MM.1S (cell line): ENCODE results near the gene COL27A1.

Source experiments
- DNase-seq: peaks from one replicate; pipeline ENCODE4 v3.0.0-alpha.2; 2015
- H2AFZ ChIP-seq: fragments of 300-600 bp; sonication (generic); 2 replicates; pipeline ENCODE4 v1.6.0; 2016; ENCODE audit warnings: antibody characterized with exemption, low read length
- H3F3A ChIP-seq: fragments of 300-600 bp; sonication (generic); 2 replicates; pipeline ENCODE4 v1.6.1; 2016; ENCODE audit warnings: mild to moderate bottlenecking, antibody characterized with exemption, low read length, moderate library complexity, mixed read lengths; ENCODE audit not compliant: insufficient read depth
- H3K27ac ChIP-seq: fragments of 300-600 bp; sonication (generic); 2 replicates; pipeline ENCODE4 v1.5.1; 2016; ENCODE audit warnings: mild to moderate bottlenecking, low read length
- H3K27me3 ChIP-seq: fragments of 300-600 bp; sonication (generic); replicated peaks from 2 replicates; pipeline ENCODE4 v1.6.0; 2016; ENCODE audit warnings: low read length; ENCODE audit not compliant: insufficient read depth
- H3K36me3 ChIP-seq: fragments of 300-600 bp; sonication (generic); replicated peaks from 2 replicates; pipeline ENCODE4 v1.6.1; 2016; ENCODE audit warnings: mild to moderate bottlenecking, low read length, mixed read lengths; ENCODE audit not compliant: insufficient read depth
- H3K4me1 ChIP-seq: fragments of 300-600 bp; sonication (generic); 2 replicates; pipeline ENCODE4 v1.6.1; 2016; ENCODE audit warnings: low read length, mixed read lengths
- H3K4me2 ChIP-seq: fragments of 300-600 bp; sonication (generic); 2 replicates; pipeline ENCODE4 v1.6.0; 2016; ENCODE audit warnings: low read depth, low read length
- H3K4me3 ChIP-seq: fragments of 300-600 bp; sonication (generic); 2 replicates; pipeline ENCODE4 v1.5.1; 2016; ENCODE audit warnings: low read length, mixed read lengths
- H3K79me2 ChIP-seq: fragments of 300-600 bp; sonication (generic); 2 replicates; pipeline ENCODE4 v1.6.1; 2016; ENCODE audit warnings: mixed run types, low read length, mixed read lengths
- H3K9ac ChIP-seq: fragments of 300-600 bp; sonication (generic); 2 replicates; pipeline ENCODE4 v1.6.1; 2016; ENCODE audit warnings: low read length, mixed read lengths
- H3K9me2 ChIP-seq: fragments of 300-600 bp; sonication (generic); replicated peaks from 2 replicates; pipeline ENCODE4 v1.6.1; 2016; ENCODE audit warnings: mild to moderate bottlenecking, low read length, mixed read lengths; ENCODE audit not compliant: insufficient read depth
- H3K9me3 ChIP-seq: fragments of 300-600 bp; sonication (generic); replicated peaks from 2 replicates; pipeline ENCODE4 v1.6.1; 2016; ENCODE audit warnings: mild to moderate bottlenecking, low read length, mixed read lengths; ENCODE audit not compliant: insufficient read depth
- H4K20me1 ChIP-seq: fragments of 300-600 bp; sonication (generic); 2 replicates; pipeline ENCODE4 v1.6.1; 2016; ENCODE audit warnings: mild to moderate bottlenecking, low read length, moderate library complexity, mixed read lengths; ENCODE audit not compliant: insufficient read depth
- CTCF ChIP-seq: fragments of 300-600 bp; sonication (generic); IDR thresholded peaks from 2 replicates; pipeline ENCODE4 v1.5.1; 2016; ENCODE audit warnings: antibody characterized with exemption, low read length, mixed read lengths
- EZH2 ChIP-seq: fragments of 300-600 bp; sonication (generic); optimal IDR thresholded peaks from 2 replicates; pipeline ENCODE3; 2017; ENCODE audit warnings: low read depth, mild to moderate bottlenecking, antibody characterized with exemption, low read length, mixed read lengths
- EZH2phosphoT487 ChIP-seq: fragments of 300-600 bp; sonication (generic); IDR thresholded peaks from 2 replicates; pipeline ENCODE4 v1.6.1; 2018; ENCODE audit warnings: antibody characterized with exemption, low read length

The COL27A1 gene

DNA sequence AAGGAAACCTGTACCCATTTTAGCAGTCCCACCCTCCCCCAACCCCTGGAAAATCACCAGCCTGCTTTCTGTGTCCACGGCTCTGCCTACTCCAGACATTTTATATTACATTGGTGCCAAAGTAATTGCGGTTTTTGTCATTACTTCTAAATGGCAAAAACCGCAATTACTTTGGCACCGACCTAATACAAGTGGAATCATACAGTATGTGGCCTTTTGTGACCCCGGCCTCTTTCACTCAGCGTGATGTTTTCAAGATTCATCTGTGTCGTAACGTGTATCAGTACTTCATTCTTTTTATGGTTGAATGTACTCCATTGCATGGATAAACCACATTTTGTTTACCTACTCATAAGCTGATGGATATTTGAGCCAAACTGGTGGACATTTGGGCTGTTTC lies 157.8 kb downstream of the COL27A1 start:
- no peaks in the 10 kb centered on the region for H3K36me3 ChIP-seq
- no peaks in the 10 kb centered on the region for H3K9me2 ChIP-seq
- H3K9ac ChIP-seq, result no peak overlapping the region
- H2AFZ ChIP-seq, result no peak overlapping the region
- 0 out of 2 replicates have a peak, but pooled peaks cover 3% of the 10 kb centered on the region for H3K4me1 ChIP-seq
- H3K4me3 ChIP-seq, result no peak overlapping the region
- H3K27me3 ChIP-seq, result no peaks in the 10 kb centered on the region
- no peak for TF ChIP-seq CTCF
- no peak for TF ChIP-seq EZH2phosphoT487
- no peak for TF ChIP-seq EZH2
- DNase-seq, result no peak
- no peaks in the 10 kb centered on the region for H3K79me2 ChIP-seq
- no peaks in the 10 kb centered on the region for H3F3A ChIP-seq
- no peaks in the 10 kb centered on the region for H4K20me1 ChIP-seq
- H3K27ac ChIP-seq, result no peak overlapping the region
- H3K4me2 ChIP-seq, result no peak overlapping the region
- H3K9me3 ChIP-seq, result no peaks in the 10 kb centered on the region

DNA sequence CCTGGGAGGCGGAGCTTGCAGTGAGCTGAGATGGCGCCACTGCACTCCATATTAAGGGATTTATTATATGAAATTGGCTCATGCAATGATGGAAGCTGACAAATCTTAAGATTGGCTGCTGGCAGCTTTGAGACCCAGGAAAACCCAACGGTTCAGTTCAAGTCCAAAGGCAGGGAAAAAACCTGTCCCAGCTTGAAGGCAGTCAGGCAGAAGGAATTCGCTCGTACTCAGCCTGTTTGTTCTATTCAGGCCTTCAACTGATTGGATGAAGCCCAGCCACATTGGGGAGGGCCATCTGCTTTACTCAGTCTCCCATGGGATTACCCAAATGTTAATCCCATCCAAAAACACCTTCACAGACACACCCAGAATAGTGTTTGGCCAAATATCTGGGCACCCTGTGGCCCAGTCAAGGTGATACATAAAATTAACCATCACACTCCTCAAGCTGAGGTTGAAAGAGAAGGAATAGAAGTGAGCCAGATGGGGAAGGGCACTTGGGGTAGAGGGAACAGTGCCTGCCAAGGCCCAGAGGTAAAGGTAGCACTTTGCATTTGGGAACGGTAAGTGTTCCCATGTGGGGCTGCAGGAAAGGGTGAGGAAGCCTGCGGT lies 159.0 kb downstream of the COL27A1 start:
- Histone ChIP-seq H3K36me3 (no peaks in the 10 kb centered on the region), H3K4me1 (0 out of 2 replicates have a peak, but pooled peaks cover 3% of the 10 kb centered on the region), H3K9ac (no peak overlapping the region), H2AFZ (no peak overlapping the region), H3K9me3 (no peaks in the 10 kb centered on the region), H3K4me2 (no peak overlapping the region), H3K27ac (no peak overlapping the region), H3K27me3 (no peaks in the 10 kb centered on the region), H3F3A (no peaks in the 10 kb centered on the region), H3K79me2 (no peaks in the 10 kb centered on the region), H3K9me2 (no peaks in the 10 kb centered on the region), H4K20me1 (no peaks in the 10 kb centered on the region), H3K4me3 (no peak overlapping the region)
- no peak for DNase-seq
- no peak for TF ChIP-seq CTCF
- TF ChIP-seq EZH2phosphoT487, result no peak
- no peak for TF ChIP-seq EZH2

DNA sequence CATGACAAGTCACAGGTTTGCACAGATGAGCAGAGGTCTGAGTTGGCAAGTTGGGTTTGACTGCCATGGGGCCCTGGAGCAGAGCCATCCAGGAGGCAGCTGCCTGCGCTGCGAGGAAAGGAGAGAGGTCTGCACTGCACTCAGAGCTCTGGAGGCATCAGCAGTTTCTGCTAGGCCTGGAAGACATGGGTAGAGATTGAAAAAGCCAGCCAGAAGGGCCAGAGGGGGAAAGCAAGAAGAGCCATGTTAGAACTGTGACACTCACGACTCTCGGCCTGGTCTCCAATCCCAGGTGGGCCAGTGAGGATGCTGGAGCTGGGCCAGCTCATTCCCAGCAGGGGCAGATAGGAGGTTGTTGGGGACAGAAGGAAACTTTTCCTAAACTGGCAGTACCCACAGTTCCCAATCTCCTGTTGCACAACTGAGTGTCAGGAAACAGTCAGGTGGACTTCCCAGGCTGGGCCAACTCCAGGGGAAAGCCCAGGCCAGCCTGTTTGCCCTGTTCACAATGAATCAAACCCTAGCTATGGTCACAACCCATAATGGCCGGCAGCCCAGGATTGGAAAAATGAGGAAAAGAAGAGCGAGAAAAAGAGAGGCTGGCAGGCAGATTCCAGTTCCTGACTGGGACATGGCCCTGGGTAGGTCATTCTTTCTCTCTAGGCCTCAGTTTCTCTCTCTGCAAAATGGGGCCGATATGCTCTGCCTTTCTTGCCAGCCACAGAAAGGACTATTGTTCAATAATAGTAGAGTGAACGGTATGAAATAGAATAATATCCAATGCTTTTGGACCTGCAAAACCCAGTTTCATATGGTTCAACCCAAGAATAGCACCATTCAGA lies 159.8 kb downstream of the COL27A1 start:
- H3K9me3 ChIP-seq, result no peaks in the 10 kb centered on the region
- no peak overlapping the region for H3K4me3 ChIP-seq
- no peaks in the 10 kb centered on the region for H3K36me3 ChIP-seq
- H3K4me2 ChIP-seq, result no peak overlapping the region
- H3K79me2 ChIP-seq, result no peaks in the 10 kb centered on the region
- no peak overlapping the region for H2AFZ ChIP-seq
- 0 out of 2 replicates have a peak, but pooled peaks cover 3% of the 10 kb centered on the region for H3K4me1 ChIP-seq
- no peaks in the 10 kb centered on the region for H3F3A ChIP-seq
- H3K9me2 ChIP-seq, result no peaks in the 10 kb centered on the region
- no peak for DNase-seq
- no peak overlapping the region for H3K9ac ChIP-seq
- no peaks in the 10 kb centered on the region for H3K27me3 ChIP-seq
- no peak overlapping the region for H3K27ac ChIP-seq
- H4K20me1 ChIP-seq, result no peaks in the 10 kb centered on the region
- TF ChIP-seq EZH2, result no peak
